ENCODE measurements around the gene CITED2. TPM values are rescaled to one million over a fixed set of nuclear protein-coding genes. Genes with fewer than 3 reads are reported as not detected.
A peak's percentile ranks its signal among the peaks of the same experiment; 100 is the strongest.

The CITED2 gene
- total and polyA plus RNA-seq, 2 of the 8 experiments (the other 6 are each of a cell fraction or from before 2014, with no cell fraction given) = 89.1 to 115 TPM

GRCh38 chr6:139373154-139373927 is 1.1 kb downstream of the CITED2 start (continued):
- TF ChIP-seq NRF1 (IDR thresholded peaks at IDR 0.05; ENCODE audit: low read depth, low read length) = no peak
- TF ChIP-seq CEBPB (IDR thresholded peaks at IDR 0.05; ENCODE audit: low read depth, low read length) = no peak
- TF ChIP-seq, protein P1, sequence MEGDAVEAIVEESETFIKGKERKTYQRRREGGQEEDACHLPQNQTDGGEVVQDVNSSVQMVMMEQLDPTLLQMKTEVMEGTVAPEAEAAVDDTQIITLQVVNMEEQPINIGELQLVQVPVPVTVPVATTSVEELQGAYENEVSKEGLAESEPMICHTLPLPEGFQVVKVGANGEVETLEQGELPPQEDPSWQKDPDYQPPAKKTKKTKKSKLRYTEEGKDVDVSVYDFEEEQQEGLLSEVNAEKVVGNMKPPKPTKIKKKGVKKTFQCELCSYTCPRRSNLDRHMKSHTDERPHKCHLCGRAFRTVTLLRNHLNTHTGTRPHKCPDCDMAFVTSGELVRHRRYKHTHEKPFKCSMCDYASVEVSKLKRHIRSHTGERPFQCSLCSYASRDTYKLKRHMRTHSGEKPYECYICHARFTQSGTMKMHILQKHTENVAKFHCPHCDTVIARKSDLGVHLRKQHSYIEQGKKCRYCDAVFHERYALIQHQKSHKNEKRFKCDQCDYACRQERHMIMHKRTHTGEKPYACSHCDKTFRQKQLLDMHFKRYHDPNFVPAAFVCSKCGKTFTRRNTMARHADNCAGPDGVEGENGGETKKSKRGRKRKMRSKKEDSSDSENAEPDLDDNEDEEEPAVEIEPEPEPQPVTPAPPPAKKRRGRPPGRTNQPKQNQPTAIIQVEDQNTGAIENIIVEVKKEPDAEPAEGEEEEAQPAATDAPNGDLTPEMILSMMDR (IDR thresholded peaks at IDR 0.05; ENCODE audit: control extremely low read depth in 1 of 3, insufficient read depth in 1 of 3, low read depth in 1 of 3, low read length in 3 of 3) = peak in 2 of 3 experiments; percentile 16 to 20; a peak in 2 of 4 replicates
- TF ChIP-seq TCF12 (IDR thresholded peaks at IDR 0.05; ENCODE audit: low read depth, low read length) = no peak
- TF ChIP-seq HDAC6 (IDR thresholded peaks at IDR 0.05; ENCODE audit: low read depth, low read length) = no peak
- TF ChIP-seq EZH2 (IDR thresholded peaks at IDR 0.05; ENCODE audit: low read depth, low read length, severe bottlenecking) = no peak
- no peak for TF ChIP-seq SP4 (IDR thresholded peaks at IDR 0.05; ENCODE audit: low read length)
- TF ChIP-seq CREB1 (IDR thresholded peaks at IDR 0.05) = no peak
- peak; percentile 44; the same call in 1 of the 2 replicates for TF ChIP-seq POLR2AphosphoS5 (IDR thresholded peaks at IDR 0.05; ENCODE audit: low read depth, low read length)
- TF ChIP-seq PHF8 (conservative IDR thresholded peaks at IDR 0.05; ENCODE audit: low read depth, low read length) = peak; percentile 46; the same call in 1 of the 2 replicates
- 0 out of 4 replicates have a peak, but pooled peaks of 1 of the 2 experiments have one; percentile 27 for TF ChIP-seq SIN3A (conservative IDR thresholded peaks at IDR 0.05 in 1 of 2, IDR thresholded peaks at IDR 0.05 in 1 of 2; ENCODE audit: low read depth in 1 of 2, low read length in 2 of 2)
- TF ChIP-seq, protein P2, sequence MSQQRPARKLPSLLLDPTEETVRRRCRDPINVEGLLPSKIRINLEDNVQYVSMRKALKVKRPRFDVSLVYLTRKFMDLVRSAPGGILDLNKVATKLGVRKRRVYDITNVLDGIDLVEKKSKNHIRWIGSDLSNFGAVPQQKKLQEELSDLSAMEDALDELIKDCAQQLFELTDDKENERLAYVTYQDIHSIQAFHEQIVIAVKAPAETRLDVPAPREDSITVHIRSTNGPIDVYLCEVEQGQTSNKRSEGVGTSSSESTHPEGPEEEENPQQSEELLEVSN (IDR thresholded peaks at IDR 0.05) = no peak
- TF ChIP-seq SP1 (IDR thresholded peaks at IDR 0.05; ENCODE audit: low read depth, low read length) = no peak
- TF ChIP-seq, protein P3, sequence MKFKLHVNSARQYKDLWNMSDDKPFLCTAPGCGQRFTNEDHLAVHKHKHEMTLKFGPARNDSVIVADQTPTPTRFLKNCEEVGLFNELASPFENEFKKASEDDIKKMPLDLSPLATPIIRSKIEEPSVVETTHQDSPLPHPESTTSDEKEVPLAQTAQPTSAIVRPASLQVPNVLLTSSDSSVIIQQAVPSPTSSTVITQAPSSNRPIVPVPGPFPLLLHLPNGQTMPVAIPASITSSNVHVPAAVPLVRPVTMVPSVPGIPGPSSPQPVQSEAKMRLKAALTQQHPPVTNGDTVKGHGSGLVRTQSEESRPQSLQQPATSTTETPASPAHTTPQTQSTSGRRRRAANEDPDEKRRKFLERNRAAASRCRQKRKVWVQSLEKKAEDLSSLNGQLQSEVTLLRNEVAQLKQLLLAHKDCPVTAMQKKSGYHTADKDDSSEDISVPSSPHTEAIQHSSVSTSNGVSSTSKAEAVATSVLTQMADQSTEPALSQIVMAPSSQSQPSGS (IDR thresholded peaks at IDR 0.05; ENCODE audit: low read length) = no peak
- no peak for TF ChIP-seq YY1 (IDR thresholded peaks at IDR 0.05; ENCODE audit: low read depth, low read length)
- no peak for TF ChIP-seq SIRT6 (IDR thresholded peaks at IDR 0.05; ENCODE audit: low read length)
- TF ChIP-seq MAX (IDR thresholded peaks at IDR 0.05) = no peak; the same call in none of the 2 replicates
- TF ChIP-seq TAF1 (IDR thresholded peaks at IDR 0.05; ENCODE audit: low read depth, low read length) = peak; percentile 21; the same call in 1 of the 2 replicates
- TF ChIP-seq JUN (IDR thresholded peaks at IDR 0.05; ENCODE audit: low read depth, low read length) = no peak
- no peak for TF ChIP-seq TEAD4 (IDR thresholded peaks at IDR 0.05; ENCODE audit: low read depth, low read length)
